ENCODE data around the gene SYCP2. TPM values are rescaled to one million over a fixed set of nuclear protein-coding genes. Genes with fewer than 3 reads are reported as not detected.
A peak's percentile ranks its signal among the peaks of the same experiment; 100 is the strongest.

SYCP2 gene
- total and polyA plus RNA-seq, 2 of the 8 experiments (the other 6 are each of a cell fraction or from before 2014, with no cell fraction given): 0.02 to 0.50 TPM

- Histone ChIP-seq H2AFZ (ENCODE audit: low read length) (0 out of 2 replicates have a peak overlapping the region, but pooled peaks have one; percentile 37), H2BK20ac (ENCODE audit: low read length) (no peak overlapping the region), H4K20me1 (replicated peaks in 1 of 2; ENCODE audit: control insufficient read depth in 1 of 2, insufficient read depth in 2 of 2, low read length in 2 of 2) (peaks cover 0 to 7% of the 10 kb centered on the region in 2 experiments), H3K23me2 (ENCODE audit: low read depth, low read length) (peaks cover 12% of the 10 kb centered on the region), H2BK120ac (replicated peaks; ENCODE audit: low read depth, low read length) (no peak overlapping the region), H2BK12ac (ENCODE audit: low read depth, low read length) (no peak overlapping the region), H3K9ac (replicated peaks in 1 of 4; ENCODE audit: extremely low read depth in 1 of 4, low read depth in 3 of 4, low read length in 3 of 4) (no peak overlapping the region), H4K91ac (replicated peaks; ENCODE audit: insufficient read length, low read length) (no peak overlapping the region), H3K9me3 (ENCODE audit: insufficient read depth in 2 of 2, low read depth in 1 of 2, low read length in 1 of 2) (peaks cover 5 to 9% of the 10 kb centered on the region in 2 experiments; a peak in 3 of 4 replicates), H3K4me2 (ENCODE audit: insufficient read depth in 1 of 2, low read depth in 2 of 2, low read length in 2 of 2) (peak overlapping the region; percentile 83 to 93), H3K56ac (replicated peaks; ENCODE audit: insufficient read length, low read depth, low read length) (no peak overlapping the region), H3K36me3 (ENCODE audit: control insufficient read depth in 2 of 4, insufficient read depth in 4 of 4, low read length in 3 of 4) (peaks cover 0 to 16% (median 7%) of the 10 kb centered on the region in 4 experiments; a peak in 4 of 8 replicates), H3K27me3 (replicated peaks in 1 of 4; ENCODE audit: control insufficient read depth in 3 of 4, extremely low read depth in 1 of 4, insufficient read depth in 3 of 4, low read length in 3 of 4) (peaks cover 9 to 19% (median 16%) of the 10 kb centered on the region in 4 experiments), H3K18ac (ENCODE audit: extremely low read depth, low read length) (0 out of 2 replicates have a peak overlapping the region, but pooled peaks have one; percentile 14), H3K14ac (ENCODE audit: insufficient read length) (no peak overlapping the region), H3K79me2 (ENCODE audit: control insufficient read depth in 1 of 2, insufficient read depth in 2 of 2, low read length in 2 of 2) (peaks cover 0 to 5% of the 10 kb centered on the region in 2 experiments; a peak in 1 of 4 replicates), H2BK15ac (ENCODE audit: low read length) (no peak overlapping the region), H3K23ac (ENCODE audit: insufficient read length) (no peak overlapping the region), H4K5ac (ENCODE audit: insufficient read length, low read depth, low read length) (peak overlapping the region; percentile 35), H3K4ac (replicated peaks; ENCODE audit: insufficient read length, low read depth, low read length) (no peak overlapping the region), H3K4me3 (ENCODE audit: extremely low read depth in 1 of 4, insufficient read depth in 2 of 4, low read depth in 3 of 4, low read length in 4 of 4) (peak overlapping the region; percentile 61 to 88 (median 75)), H4K8ac (ENCODE audit: extremely low read depth, insufficient read depth, low read length) (peak overlapping the region; percentile 93; the same call in 1 of the 2 replicates), H3K27ac (ENCODE audit: low read depth, low read length) (no peak overlapping the region), H3K79me1 (ENCODE audit: low read depth, low read length) (no peaks in the 10 kb centered on the region), H2BK5ac (ENCODE audit: low read depth, low read length) (no peak overlapping the region), H2AK5ac (ENCODE audit: low read depth, low read length) (no peak overlapping the region), H3K4me1 (replicated peaks in 1 of 4; ENCODE audit: control insufficient read depth in 3 of 4, insufficient read depth in 4 of 4, low read length in 3 of 4) (peaks cover 0 to 6% (median 2%) of the 10 kb centered on the region in 4 experiments; a peak in 4 of 7 replicates)
- WGBS, 2 experiments (ENCODE audit: extremely low coverage in 1 of 2, insufficient coverage in 1 of 2, insufficient read length in 1 of 2, insufficient replicate concordance in 2 of 2, low coverage in 1 of 2, low lambda C conversion rate in 2 of 2, missing lambda C conversion rate in 1 of 2): 1% methylated on average over 15 of the region's 24 CpGs; no CpG with 5 or more reads in 1 of the 2 experiments
- ChIA-PET POLR2A (ENCODE audit: partially characterized antibody) (interaction anchor here (0.8 to 2.3 kb wide), 7 partner anchors 9 to 55 kb away, joined by 3 to 8 read pairs (median 3); partner anchors contain the start of gene CDH26), CTCF (ENCODE audit: partially characterized antibody) (interaction anchor here (0.7 kb wide), 2 partner anchors 10 to 1559 kb away, joined by 3 read pairs; no protein-coding TSS in a partner anchor)
- no peak for DNase-seq (ENCODE audit: low read depth in 1 of 2, low spot score in 2 of 2)
- FAIRE-seq: no peak
- TF ChIP-seq POLR2A (IDR thresholded peaks at IDR 0.05; ENCODE audit: control extremely low read depth in 1 of 2, low read depth in 2 of 2, low read length in 2 of 2) (no peak), KDM1A (IDR thresholded peaks at IDR 0.05; ENCODE audit: borderline replicate concordance, low read length) (no peak), EZH2 (IDR thresholded peaks at IDR 0.05; ENCODE audit: low read depth, low read length, severe bottlenecking) (peak; percentile 39), RXRA (IDR thresholded peaks at IDR 0.05; ENCODE audit: insufficient read depth, low read depth, low read length) (no peak), HDAC6 (IDR thresholded peaks at IDR 0.05; ENCODE audit: low read depth, low read length) (no peak), CTBP2 (IDR thresholded peaks at IDR 0.05; ENCODE audit: borderline replicate concordance, insufficient read depth, insufficient read length, low read length) (no peak), TAF1 (IDR thresholded peaks at IDR 0.05; ENCODE audit: low read depth, low read length) (no peak), CHD2 (IDR thresholded peaks at IDR 0.05; ENCODE audit: low read length) (no peak), E2F6 (IDR thresholded peaks at IDR 0.05) (no peak), TCF12 (IDR thresholded peaks at IDR 0.05; ENCODE audit: low read depth, low read length) (no peak), PHF8 (conservative IDR thresholded peaks at IDR 0.05; ENCODE audit: low read depth, low read length) (no peak; the same call in 1 of the 2 replicates), BCL11A (IDR thresholded peaks at IDR 0.05; ENCODE audit: low read depth in 2 of 2, low read length in 2 of 2) (no peak), KDM4A (IDR thresholded peaks at IDR 0.05; ENCODE audit: low read depth, low read length, severe bottlenecking) (peak; percentile 56)
Measured at GRCh38 chr20:59939879-59940128, 6.4 kb upstream of the SYCP2 start.

Measured in H1 (cell line).